Uterus (tissue), 4 donors: ENCODE results near the gene NAV2. TPM values are rescaled to one million over a fixed set of nuclear protein-coding genes. Genes with fewer than 3 reads are reported as not detected.

Source experiments
- DNase-seq, 2 donors: peaks; one replicate each; pipeline ENCODE4 v3.0.0-alpha.2; 2019 to 2020
- H3K27ac ChIP-seq, 2 donors: fragments of 200-600 bp; sonication (generic); 1 replicate in 1 of 2; 2 replicates in 1 of 2; pipeline ENCODE4 v1.5.1; 2016 to 2018
- H3K27me3 ChIP-seq, 2 donors: fragments of 200-600 bp; sonication (generic); one replicate each; pipeline ENCODE4 v1.5.1; 2018 to 2019; ENCODE audit warnings: control low read depth in 1 of 2
- H3K36me3 ChIP-seq, 2 donors: fragments of 200-600 bp; sonication (generic); one replicate each; pipeline ENCODE4 v1.5.1; 2019; ENCODE audit warnings: control low read depth in 1 of 2
- H3K4me1 ChIP-seq, 2 donors: fragments of 200-600 bp; sonication (generic); one replicate each; pipeline ENCODE4 v1.5.1; 2018 to 2019; ENCODE audit warnings: control low read depth in 1 of 2
- H3K4me3 ChIP-seq, 2 donors: fragments of 200-600 bp; sonication (generic); 1 replicate in 1 of 2; 2 replicates in 1 of 2; pipeline ENCODE4 v1.5.1; 2018 to 2019; ENCODE audit warnings: mild to moderate bottlenecking in 1 of 2
- H3K9me3 ChIP-seq, 2 donors: fragments of 200-600 bp; sonication (generic); one replicate each; pipeline ENCODE4 v1.5.1; 2019; ENCODE audit warnings: control low read depth in 1 of 2
- CTCF ChIP-seq, 4 experiments: fragments of 200-600 bp in 2 of 4; fragments of 450-650 bp in 2 of 4; sonication (generic) in 2 of 4; IDR thresholded peaks; one replicate each; pipeline ENCODE4 v1.5.1; 2016 to 2019; ENCODE audit warnings: antibody characterized with exemption in 4 of 4, mild to moderate bottlenecking in 2 of 4, moderate library complexity in 1 of 4
- POLR2A ChIP-seq, 2 donors: fragments of 450-650 bp; IDR thresholded peaks; one replicate each; pipeline ENCODE4 v1.6.1; 2016; ENCODE audit warnings: antibody characterized with exemption in 2 of 2, mild to moderate bottlenecking in 1 of 2, moderate library complexity in 1 of 2
- intact Hi-C: fragments of 100-400 bp; cut with DNase I; formaldehyde crosslinking; loops from one replicate; pipeline ENCODE4 v1.15.1; 2023; ENCODE audit warnings: low total_unique reads
- total RNA-seq, 4 donors: library from RNA; depleted of rRNA in 3 of 4; stranded (reverse); fragments of >200 nt in 3 of 4; gene quantifications; one replicate each; pipeline versions ENCODE4 v1.1.0 to v1.2.4, GENCODE V29; 2014 to 2023
- donor health status: DM: yes; HTN: yes; CAD: no.

NAV2 gene
- total RNA-seq, 4 donors from 2014 or later: 2.6 to 31.6 (median 5.7) TPM

- no peak overlapping the region for H3K4me3 ChIP-seq
- H3K27ac ChIP-seq: no peak overlapping the region
- no peak for TF ChIP-seq POLR2A (IDR thresholded peaks at IDR 0.05)
- no peak for TF ChIP-seq CTCF (IDR thresholded peaks at IDR 0.05)
- H3K9me3 ChIP-seq: no peaks in the 10 kb centered on the region
- no peaks in the 10 kb centered on the region for H3K27me3 ChIP-seq
- H3K4me1 ChIP-seq: peaks cover 0 to 6% of the 10 kb centered on the region in 2 donors
- H3K36me3 ChIP-seq: no peaks in the 10 kb centered on the region
- DNase-seq: no peak
- intact Hi-C loops: no loop called here
Measured at GRCh38 chr11:19789835-19790710, 77.4 kb downstream of the NAV2 start.

GRCh38 chr11:19790831-19791552 lies 78.4 kb downstream of the NAV2 start:
- peaks cover 0 to 6% of the 10 kb centered on the region in 2 donors for H3K4me1 ChIP-seq
- H3K27ac ChIP-seq: no peak overlapping the region
- H3K9me3 ChIP-seq: no peaks in the 10 kb centered on the region
- no peak for TF ChIP-seq CTCF (IDR thresholded peaks at IDR 0.05)
- TF ChIP-seq POLR2A (IDR thresholded peaks at IDR 0.05): no peak
- no peak for DNase-seq
- no peaks in the 10 kb centered on the region for H3K27me3 ChIP-seq
- intact Hi-C loops: no loop called here
- no peak overlapping the region for H3K4me3 ChIP-seq
- no peaks in the 10 kb centered on the region for H3K36me3 ChIP-seq

DNA sequence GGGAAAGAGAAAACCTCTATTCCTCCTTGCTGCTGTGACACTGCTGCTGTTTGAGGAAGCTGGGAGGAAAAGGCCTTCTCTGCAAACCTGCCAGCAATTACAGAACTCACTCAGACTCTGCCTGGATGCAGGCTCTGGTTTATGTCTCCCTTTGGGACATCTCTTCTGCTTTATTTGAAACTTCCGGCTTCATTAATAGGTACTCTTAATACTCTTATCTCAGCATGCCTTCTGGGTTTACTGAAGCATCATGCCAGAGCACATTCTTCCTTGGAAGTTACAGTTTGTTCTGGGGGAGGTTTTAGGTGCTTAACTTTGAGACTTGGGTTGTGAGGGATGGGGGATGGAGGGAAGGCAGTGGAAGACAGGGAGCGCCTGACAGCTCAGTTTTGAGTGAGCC lies 79.9 kb downstream of the NAV2 start:
- no peak for TF ChIP-seq CTCF (IDR thresholded peaks at IDR 0.05)
- no peak for TF ChIP-seq POLR2A (IDR thresholded peaks at IDR 0.05)
- no peak for DNase-seq
- no peaks in the 10 kb centered on the region for H3K9me3 ChIP-seq
- H3K27ac ChIP-seq: no peak overlapping the region
- H3K36me3 ChIP-seq: no peaks in the 10 kb centered on the region
- no peak overlapping the region for H3K4me3 ChIP-seq
- H3K4me1 ChIP-seq: peaks cover 0 to 6% of the 10 kb centered on the region in 2 donors
- no peaks in the 10 kb centered on the region for H3K27me3 ChIP-seq
- intact Hi-C loops: no loop called here

- Histone ChIP-seq H3K4me1 (peaks cover 0 to 6% of the 10 kb centered on the region in 2 donors), H3K27ac (no peak overlapping the region)
Measured at GRCh38 chr11:19793326-19793725, 80.7 kb downstream of the NAV2 start.

More at GRCh38 chr11:19793326-19793725, 80.7 kb downstream of the NAV2 start:
- H3K27me3 ChIP-seq: no peaks in the 10 kb centered on the region
- no peaks in the 10 kb centered on the region for H3K36me3 ChIP-seq
- no peak overlapping the region for H3K4me3 ChIP-seq
- intact Hi-C loops: no loop called here
- no peak for TF ChIP-seq CTCF (IDR thresholded peaks at IDR 0.05)
- no peak for TF ChIP-seq POLR2A (IDR thresholded peaks at IDR 0.05)
- DNase-seq: no peak
- no peaks in the 10 kb centered on the region for H3K9me3 ChIP-seq
